HepG2 (cell line): ENCODE measurements around the gene ATG13. TPM values are rescaled to one million over a fixed set of nuclear protein-coding genes. Genes with fewer than 3 reads are reported as not detected.

ENCODE experiments used
- FIP1L1 ChIP-seq: fragments of 200-400 bp; formaldehyde crosslinking; IDR thresholded peaks from 2 replicates; pipeline ENCODE4 v1.6.1; 2018; ENCODE audit warnings: low read depth, mild to moderate bottlenecking, low read length, moderate library complexity, borderline replicate concordance; ENCODE audit not compliant: insufficient read depth
- FOXP1 ChIP-seq, 2 experiments: fragments of 450-650 bp in 1 of 2; IDR thresholded peaks; 2 replicates each; pipeline ENCODE4 v1.6.1; 2017 to 2018; ENCODE audit warnings: antibody characterized with exemption in 1 of 2
- KMT2A ChIP-seq: sonication (generic); formaldehyde crosslinking; IDR thresholded peaks from 2 replicates; pipeline ENCODE4 v1.4.0; 2020; ENCODE audit warnings: missing genetic modification reagents
- MAZ ChIP-seq, 2 experiments: sonication (generic) in 1 of 2; formaldehyde crosslinking in 1 of 2; IDR thresholded peaks; 2 replicates each; pipeline versions ENCODE4 v1.5.0 to v1.6.1; 2012 to 2020; ENCODE audit warnings: low read depth in 2 of 2, mild to moderate bottlenecking in 2 of 2, borderline replicate concordance in 1 of 2, improper control_type of control experiment in 1 of 2, low read length in 1 of 2, missing genetic modification reagents in 1 of 2, moderate library complexity in 1 of 2
- RAD21 ChIP-seq: fragments of 450-650 bp; formaldehyde crosslinking; IDR thresholded peaks from 2 replicates; pipeline ENCODE4 v1.5.0; 2020; ENCODE audit warnings: mild to moderate bottlenecking
- TAF1 ChIP-seq: sonication (generic); formaldehyde crosslinking; IDR thresholded peaks from 2 replicates; pipeline ENCODE4 v1.4.0; 2020; ENCODE audit warnings: missing genetic modification reagents
- TARDBP ChIP-seq: sonication (generic); formaldehyde crosslinking; IDR thresholded peaks from 2 replicates; pipeline ENCODE4 v1.8.0; 2022; ENCODE audit warnings: mild to moderate bottlenecking, missing genetic modification reagents
- ZNF232 ChIP-seq: sonication (generic); formaldehyde crosslinking; IDR thresholded peaks from 2 replicates; pipeline ENCODE4 v1.4.0; 2020; ENCODE audit warnings: missing genetic modification reagents, borderline replicate concordance
- ZNF263 ChIP-seq: sonication (generic); formaldehyde crosslinking; IDR thresholded peaks from 2 replicates; pipeline ENCODE4 v1.4.0; 2020; ENCODE audit warnings: missing genetic modification reagents
- ZNF605 ChIP-seq: sonication (generic); formaldehyde crosslinking; IDR thresholded peaks from 2 replicates; pipeline ENCODE4 v1.8.0; 2022; ENCODE audit warnings: mild to moderate bottlenecking, missing genetic modification reagents
- ZNF781 ChIP-seq: sonication (generic); formaldehyde crosslinking; IDR thresholded peaks from 2 replicates; pipeline ENCODE4 v1.5.1; 2020; ENCODE audit warnings: borderline replicate concordance, mild to moderate bottlenecking, missing genetic modification reagents; ENCODE audit errors: not compliant biosample characterization
- polyA plus RNA-seq, 8 experiments: library from polyadenylated mRNA; depleted of rRNA in 3 of 8; stranded (reverse) in 7 of 8; unstranded in 1 of 8; fragments of >200 nt; fragmentation: Illumina TruSeq in 4 of 8; extraction: Trizol in 4 of 8; gene quantifications; 2 replicates each; pipeline versions ENCODE4 v1.2.1 to v1.2.3, GENCODE V29; 2011 to 2016; ENCODE audit warnings: low read depth in 4 of 8, missing spikeins in 1 of 8, mixed read lengths in 1 of 8; ENCODE audit not compliant: insufficient read depth in 1 of 8
- total RNA-seq, 5 experiments: library from RNA; depleted of rRNA; stranded (reverse); fragments of >200 nt; fragmentation: Illumina TruSeq; extraction: Trizol; gene quantifications; 2 replicates each; pipeline ENCODE4 v1.2.3, GENCODE V29; 2016; ENCODE audit warnings: low read depth in 1 of 5
- TF ChIP-seq, protein P1 (sequence below): sonication (generic); formaldehyde crosslinking; IDR thresholded peaks from 2 replicates; pipeline ENCODE4 v1.5.0; 2020; ENCODE audit warnings: mild to moderate bottlenecking, missing genetic modification reagents, moderate library complexity
- TF ChIP-seq, protein P2 (sequence below): sonication (generic); formaldehyde crosslinking; IDR thresholded peaks from 2 replicates; pipeline ENCODE4 v1.5.0; 2020; ENCODE audit warnings: mild to moderate bottlenecking, missing genetic modification reagents
- TF ChIP-seq, protein P3 (sequence below): sonication (generic); formaldehyde crosslinking; IDR thresholded peaks from 2 replicates; pipeline ENCODE4 v1.5.0; 2020; ENCODE audit warnings: missing genetic modification reagents
- TF ChIP-seq, protein P4 (sequence below): sonication (generic); formaldehyde crosslinking; IDR thresholded peaks from 2 replicates; pipeline ENCODE4 v1.5.0; 2020; ENCODE audit warnings: mild to moderate bottlenecking, missing genetic modification reagents
- TF ChIP-seq, protein P5 (sequence below): IDR thresholded peaks from 2 replicates; pipeline ENCODE4 v1.6.1; 2016; ENCODE audit warnings: missing genetic modification reagents, missing compliant biosample characterization

ATG13 gene
- total and polyA plus RNA-seq, 2 of the 13 experiments (the other 11 are each of a cell fraction or from before 2014, with no cell fraction given) = 55.0 to 77.3 TPM

DNA sequence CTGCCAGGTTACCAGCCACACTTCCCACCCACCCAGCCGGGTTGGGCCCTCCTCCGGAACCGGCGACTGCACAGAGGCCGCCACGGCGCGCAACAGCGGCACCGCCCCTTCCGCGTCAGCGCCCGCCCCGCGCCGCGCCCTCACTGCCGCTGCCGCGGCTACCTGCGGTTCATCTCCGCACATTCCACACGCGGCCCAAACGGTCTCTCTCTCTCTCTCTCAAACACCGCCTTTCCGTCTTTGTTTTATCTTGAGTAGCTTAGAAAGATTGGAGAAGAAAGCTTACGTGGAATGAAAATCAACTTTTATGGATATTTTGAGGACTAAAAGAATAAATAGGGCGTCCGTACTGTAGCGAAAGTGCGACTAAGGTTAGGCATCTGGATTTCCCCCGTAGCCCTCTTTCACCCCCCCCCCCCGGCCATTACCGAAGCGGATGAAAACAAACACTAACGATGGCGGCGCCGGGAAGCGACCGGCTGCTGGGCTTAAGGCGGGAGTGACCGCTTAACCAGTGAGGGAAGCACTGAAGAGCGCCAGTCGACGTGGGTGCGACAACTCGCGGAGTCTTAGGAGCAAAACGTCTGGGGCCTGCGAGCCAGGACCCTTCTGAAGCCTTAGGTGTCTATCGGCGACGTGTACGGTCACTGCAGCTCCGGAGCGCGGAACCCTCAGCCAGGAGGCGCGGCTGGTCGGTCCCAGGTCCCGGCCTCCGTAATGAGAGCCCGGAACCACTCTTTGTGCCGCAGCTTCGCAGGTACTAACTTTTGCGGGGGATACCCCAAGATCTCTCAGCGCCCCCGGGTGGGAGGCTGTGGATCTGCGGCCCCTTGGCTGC, at the start of gene ATG13, which contains the start of gene HARBI1 (continued):
- TF ChIP-seq, protein P1, sequence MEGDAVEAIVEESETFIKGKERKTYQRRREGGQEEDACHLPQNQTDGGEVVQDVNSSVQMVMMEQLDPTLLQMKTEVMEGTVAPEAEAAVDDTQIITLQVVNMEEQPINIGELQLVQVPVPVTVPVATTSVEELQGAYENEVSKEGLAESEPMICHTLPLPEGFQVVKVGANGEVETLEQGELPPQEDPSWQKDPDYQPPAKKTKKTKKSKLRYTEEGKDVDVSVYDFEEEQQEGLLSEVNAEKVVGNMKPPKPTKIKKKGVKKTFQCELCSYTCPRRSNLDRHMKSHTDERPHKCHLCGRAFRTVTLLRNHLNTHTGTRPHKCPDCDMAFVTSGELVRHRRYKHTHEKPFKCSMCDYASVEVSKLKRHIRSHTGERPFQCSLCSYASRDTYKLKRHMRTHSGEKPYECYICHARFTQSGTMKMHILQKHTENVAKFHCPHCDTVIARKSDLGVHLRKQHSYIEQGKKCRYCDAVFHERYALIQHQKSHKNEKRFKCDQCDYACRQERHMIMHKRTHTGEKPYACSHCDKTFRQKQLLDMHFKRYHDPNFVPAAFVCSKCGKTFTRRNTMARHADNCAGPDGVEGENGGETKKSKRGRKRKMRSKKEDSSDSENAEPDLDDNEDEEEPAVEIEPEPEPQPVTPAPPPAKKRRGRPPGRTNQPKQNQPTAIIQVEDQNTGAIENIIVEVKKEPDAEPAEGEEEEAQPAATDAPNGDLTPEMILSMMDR = peak; percentile 84
- peak; percentile 46 for TF ChIP-seq ZNF781 (CRISPR knock-in tag)
- TF ChIP-seq, protein P2, sequence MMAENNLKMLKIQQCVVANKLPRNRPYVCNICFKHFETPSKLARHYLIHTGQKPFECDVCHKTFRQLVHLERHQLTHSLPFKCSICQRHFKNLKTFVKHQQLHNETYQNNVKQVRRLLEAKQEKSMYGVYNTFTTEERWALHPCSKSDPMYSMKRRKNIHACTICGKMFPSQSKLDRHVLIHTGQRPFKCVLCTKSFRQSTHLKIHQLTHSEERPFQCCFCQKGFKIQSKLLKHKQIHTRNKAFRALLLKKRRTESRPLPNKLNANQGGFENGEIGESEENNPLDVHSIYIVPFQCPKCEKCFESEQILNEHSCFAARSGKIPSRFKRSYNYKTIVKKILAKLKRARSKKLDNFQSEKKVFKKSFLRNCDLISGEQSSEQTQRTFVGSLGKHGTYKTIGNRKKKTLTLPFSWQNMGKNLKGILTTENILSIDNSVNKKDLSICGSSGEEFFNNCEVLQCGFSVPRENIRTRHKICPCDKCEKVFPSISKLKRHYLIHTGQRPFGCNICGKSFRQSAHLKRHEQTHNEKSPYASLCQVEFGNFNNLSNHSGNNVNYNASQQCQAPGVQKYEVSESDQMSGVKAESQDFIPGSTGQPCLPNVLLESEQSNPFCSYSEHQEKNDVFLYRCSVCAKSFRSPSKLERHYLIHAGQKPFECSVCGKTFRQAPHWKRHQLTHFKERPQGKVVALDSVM (CRISPR knock-in tag) = 0 out of 2 replicates have a peak, but pooled peaks have one; percentile 29
- 0 out of 2 replicates have a peak, but pooled peaks have one; percentile 19 for TF ChIP-seq TARDBP (CRISPR knock-in tag)
- TF ChIP-seq KMT2A (CRISPR knock-in tag) = peak; percentile 39; the same call in 1 of the 2 replicates
- peak; percentile 51; the same call in 1 of the 2 replicates for TF ChIP-seq ZNF605
- no peak for TF ChIP-seq ZNF232 (CRISPR knock-in tag)
- TF ChIP-seq FIP1L1 = no peak
- no peak for TF ChIP-seq FOXP1 (IDR thresholded peaks at IDR 0.05)
- 0 out of 2 replicates have a peak, but pooled peaks have one; percentile 7 for TF ChIP-seq FOXP1 (CRISPR knock-in tag; IDR thresholded peaks at IDR 0.05)
- peak; percentile 84 for TF ChIP-seq RAD21 (CRISPR knock-in tag)
- peak; percentile 73; the same call in 1 of the 2 replicates for TF ChIP-seq TAF1 (CRISPR knock-in tag)
- TF ChIP-seq, protein P3, sequence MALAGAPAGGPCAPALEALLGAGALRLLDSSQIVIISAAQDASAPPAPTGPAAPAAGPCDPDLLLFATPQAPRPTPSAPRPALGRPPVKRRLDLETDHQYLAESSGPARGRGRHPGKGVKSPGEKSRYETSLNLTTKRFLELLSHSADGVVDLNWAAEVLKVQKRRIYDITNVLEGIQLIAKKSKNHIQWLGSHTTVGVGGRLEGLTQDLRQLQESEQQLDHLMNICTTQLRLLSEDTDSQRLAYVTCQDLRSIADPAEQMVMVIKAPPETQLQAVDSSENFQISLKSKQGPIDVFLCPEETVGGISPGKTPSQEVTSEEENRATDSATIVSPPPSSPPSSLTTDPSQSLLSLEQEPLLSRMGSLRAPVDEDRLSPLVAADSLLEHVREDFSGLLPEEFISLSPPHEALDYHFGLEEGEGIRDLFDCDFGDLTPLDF (CRISPR knock-in tag) = peak; percentile 82
- TF ChIP-seq, protein P4, sequence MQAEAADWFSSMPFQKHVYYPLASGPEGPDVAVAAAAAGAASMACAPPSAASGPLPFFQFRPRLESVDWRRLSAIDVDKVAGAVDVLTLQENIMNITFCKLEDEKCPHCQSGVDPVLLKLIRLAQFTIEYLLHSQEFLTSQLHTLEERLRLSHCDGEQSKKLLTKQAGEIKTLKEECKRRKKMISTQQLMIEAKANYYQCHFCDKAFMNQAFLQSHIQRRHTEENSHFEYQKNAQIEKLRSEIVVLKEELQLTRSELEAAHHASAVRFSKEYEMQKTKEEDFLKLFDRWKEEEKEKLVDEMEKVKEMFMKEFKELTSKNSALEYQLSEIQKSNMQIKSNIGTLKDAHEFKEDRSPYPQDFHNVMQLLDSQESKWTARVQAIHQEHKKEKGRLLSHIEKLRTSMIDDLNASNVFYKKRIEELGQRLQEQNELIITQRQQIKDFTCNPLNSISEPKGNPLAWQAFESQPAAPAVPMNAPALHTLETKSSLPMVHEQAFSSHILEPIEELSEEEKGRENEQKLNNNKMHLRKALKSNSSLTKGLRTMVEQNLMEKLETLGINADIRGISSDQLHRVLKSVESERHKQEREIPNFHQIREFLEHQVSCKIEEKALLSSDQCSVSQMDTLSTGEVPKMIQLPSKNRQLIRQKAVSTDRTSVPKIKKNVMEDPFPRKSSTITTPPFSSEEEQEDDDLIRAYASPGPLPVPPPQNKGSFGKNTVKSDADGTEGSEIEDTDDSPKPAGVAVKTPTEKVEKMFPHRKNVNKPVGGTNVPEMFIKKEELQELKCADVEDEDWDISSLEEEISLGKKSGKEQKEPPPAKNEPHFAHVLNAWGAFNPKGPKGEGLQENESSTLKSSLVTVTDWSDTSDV = no peak
- TF ChIP-seq, protein P5, sequence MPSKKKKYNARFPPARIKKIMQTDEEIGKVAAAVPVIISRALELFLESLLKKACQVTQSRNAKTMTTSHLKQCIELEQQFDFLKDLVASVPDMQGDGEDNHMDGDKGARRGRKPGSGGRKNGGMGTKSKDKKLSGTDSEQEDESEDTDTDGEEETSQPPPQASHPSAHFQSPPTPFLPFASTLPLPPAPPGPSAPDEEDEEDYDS (CRISPR knock-in tag) = peak; percentile 23; the same call in 1 of the 2 replicates
- no peak; the same call in 1 of the 2 replicates for TF ChIP-seq MAZ (IDR thresholded peaks at IDR 0.05; ENCODE audit: borderline replicate concordance, low read depth, low read length)
- TF ChIP-seq MAZ (CRISPR knock-in tag; IDR thresholded peaks at IDR 0.05; ENCODE audit: low read depth) = peak; percentile 68
- TF ChIP-seq ZNF263 (CRISPR knock-in tag) = 0 out of 2 replicates have a peak, but pooled peaks have one; percentile 10
